SK-N-SH treated with all-trans-retinoic acid at 6 μM for 48 hours (cell line): Measurements from ENCODE around the gene CDCA7L.

Source experiments
- ATAC-seq: fragments of 200-7000 bp; cut with Tn5 transposase; 3 replicates; pipeline ENCODE4 v1.9.1; 2020; ENCODE audit warnings: mild to moderate bottlenecking, moderate library complexity
- ARNTL ChIP-seq: fragments of 450-650 bp; formaldehyde crosslinking; IDR thresholded peaks from 2 replicates; pipeline ENCODE4 v1.5.0; 2020; ENCODE audit warnings: low read depth, mild to moderate bottlenecking, moderate library complexity, borderline replicate concordance
- CSDC2 ChIP-seq: fragments of 250-450 bp; sonication (Bioruptor Pico); IDR thresholded peaks from 2 replicates; pipeline ENCODE4 v1.5.0; 2020; ENCODE audit warnings: mild to moderate bottlenecking, moderate library complexity
- ESRRG ChIP-seq: fragments of 250-450 bp; sonication (Bioruptor Pico); IDR thresholded peaks from 2 replicates; pipeline ENCODE4 v1.6.1; 2021; ENCODE audit warnings: mild to moderate bottlenecking
- GLIS3 ChIP-seq: fragments of 250-450 bp; sonication (Bioruptor Pico); IDR thresholded peaks from 2 replicates; pipeline ENCODE4 v1.5.0; 2020; ENCODE audit warnings: mild to moderate bottlenecking, moderate library complexity
- ISL1 ChIP-seq: fragments of 250-450 bp; sonication (Bioruptor Pico); IDR thresholded peaks from 2 replicates; pipeline ENCODE4 v2.1.2; 2022; ENCODE audit warnings: mild to moderate bottlenecking, moderate library complexity
- OSR1 ChIP-seq: fragments of 250-450 bp; sonication (Bioruptor Pico); IDR thresholded peaks from 2 replicates; pipeline ENCODE4 v1.8.0; 2022; ENCODE audit warnings: moderate library complexity, mild to moderate bottlenecking, inconsistent platforms
- PPARA ChIP-seq: fragments of 250-450 bp; sonication (Bioruptor Pico); IDR thresholded peaks from 2 replicates; pipeline ENCODE4 v1.5.0; 2020; ENCODE audit warnings: mild to moderate bottlenecking, borderline replicate concordance
- RARB ChIP-seq: fragments of 250-450 bp; sonication (Bioruptor Pico); IDR thresholded peaks from 2 replicates; pipeline ENCODE4 v1.8.0; 2021; ENCODE audit warnings: mild to moderate bottlenecking, moderate library complexity
- SNAI2 ChIP-seq: fragments of 250-450 bp; sonication (Bioruptor Pico); IDR thresholded peaks from 2 replicates; pipeline ENCODE4 v1.5.0; 2020; ENCODE audit warnings: mild to moderate bottlenecking, moderate library complexity
- TCF4 ChIP-seq: fragments of 250-450 bp; sonication (Bioruptor Pico); IDR thresholded peaks from 2 replicates; pipeline ENCODE4 v1.8.0; 2021; ENCODE audit warnings: mild to moderate bottlenecking, moderate library complexity, borderline replicate concordance
- TOX ChIP-seq: fragments of 250-450 bp; sonication (Bioruptor Pico); IDR thresholded peaks from 2 replicates; pipeline ENCODE4 v1.8.0; 2021; ENCODE audit warnings: mild to moderate bottlenecking, moderate library complexity, borderline replicate concordance
- ZC3H10 ChIP-seq: fragments of 250-450 bp; sonication (Bioruptor Pico); IDR thresholded peaks from 2 replicates; pipeline ENCODE4 v1.5.1; 2021; ENCODE audit warnings: mild to moderate bottlenecking, moderate library complexity
- ZFP30 ChIP-seq: fragments of 450-650 bp; formaldehyde crosslinking; IDR thresholded peaks from 2 replicates; pipeline ENCODE4 v1.5.0; 2022; ENCODE audit warnings: mild to moderate bottlenecking, moderate library complexity
- ZNF565 ChIP-seq: fragments of 450-650 bp; formaldehyde crosslinking; conservative IDR thresholded peaks from 2 replicates; pipeline ENCODE4 v1.5.0; 2020; ENCODE audit warnings: low read depth, mild to moderate bottlenecking, moderate library complexity
- ZNF8 ChIP-seq: fragments of 450-650 bp; formaldehyde crosslinking; IDR thresholded peaks from 2 replicates; pipeline ENCODE4 v1.5.0; 2020; ENCODE audit warnings: mild to moderate bottlenecking, moderate library complexity
- TF ChIP-seq, protein P1 (sequence below): fragments of 250-450 bp; sonication (Bioruptor Pico); IDR thresholded peaks from 2 replicates; pipeline ENCODE4 v1.8.0; 2021; ENCODE audit warnings: low read depth, mild to moderate bottlenecking, moderate library complexity, borderline replicate concordance
- TF ChIP-seq, protein P2 (sequence below): fragments of 250-450 bp; sonication (Bioruptor Pico); IDR thresholded peaks from 2 replicates; pipeline ENCODE4 v1.5.1; 2021; ENCODE audit warnings: mild to moderate bottlenecking, moderate library complexity
- TF ChIP-seq, protein P3 (sequence below): fragments of 250-450 bp; sonication (Bioruptor Pico); IDR thresholded peaks from 2 replicates; pipeline ENCODE4 v1.8.0; 2020; ENCODE audit warnings: mild to moderate bottlenecking, moderate library complexity, borderline replicate concordance
- TF ChIP-seq, protein P4 (sequence below): fragments of 250-450 bp; sonication (Bioruptor Pico); IDR thresholded peaks from 2 replicates; pipeline ENCODE4 v1.5.1; 2020; ENCODE audit warnings: low read depth, mild to moderate bottlenecking, moderate library complexity

CDCA7L gene

DNA sequence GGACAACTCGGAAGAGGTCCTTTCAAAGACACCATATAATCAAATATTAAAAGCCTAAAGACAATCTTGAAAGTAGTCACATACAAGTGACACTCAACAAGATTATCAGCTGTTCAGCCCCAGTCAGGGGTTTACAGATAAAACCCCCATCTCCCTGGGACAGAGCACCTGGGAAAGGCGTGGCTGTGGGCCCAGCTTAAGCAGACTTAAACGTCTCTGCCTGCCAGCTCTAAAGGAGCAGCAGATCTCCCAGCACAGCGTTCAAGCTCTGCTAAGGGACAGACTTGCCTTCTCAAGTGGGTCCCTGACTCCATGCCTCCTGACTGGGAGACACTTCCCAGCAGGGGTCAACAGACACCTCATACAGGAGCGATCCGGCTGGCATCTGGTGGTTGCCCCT, 18.0 kb downstream of the CDCA7L start:
- no peak for TF ChIP-seq ESRRG (CRISPR knock-in tag)
- TF ChIP-seq SNAI2 (CRISPR knock-in tag), result no peak
- TF ChIP-seq TOX (CRISPR knock-in tag), result no peak
- TF ChIP-seq ZFP30 (CRISPR knock-in tag), result no peak
- TF ChIP-seq, protein P1, sequence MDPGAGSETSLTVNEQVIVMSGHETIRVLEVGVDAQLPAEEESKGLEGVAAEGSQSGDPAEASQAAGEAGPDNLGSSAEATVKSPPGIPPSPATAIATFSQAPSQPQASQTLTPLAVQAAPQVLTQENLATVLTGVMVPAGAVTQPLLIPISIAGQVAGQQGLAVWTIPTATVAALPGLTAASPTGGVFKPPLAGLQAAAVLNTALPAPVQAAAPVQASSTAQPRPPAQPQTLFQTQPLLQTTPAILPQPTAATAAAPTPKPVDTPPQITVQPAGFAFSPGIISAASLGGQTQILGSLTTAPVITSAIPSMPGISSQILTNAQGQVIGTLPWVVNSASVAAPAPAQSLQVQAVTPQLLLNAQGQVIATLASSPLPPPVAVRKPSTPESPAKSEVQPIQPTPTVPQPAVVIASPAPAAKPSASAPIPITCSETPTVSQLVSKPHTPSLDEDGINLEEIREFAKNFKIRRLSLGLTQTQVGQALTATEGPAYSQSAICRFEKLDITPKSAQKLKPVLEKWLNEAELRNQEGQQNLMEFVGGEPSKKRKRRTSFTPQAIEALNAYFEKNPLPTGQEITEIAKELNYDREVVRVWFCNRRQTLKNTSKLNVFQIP (CRISPR knock-in tag), result no peak
- TF ChIP-seq ZNF8, result no peak
- TF ChIP-seq, protein P2, sequence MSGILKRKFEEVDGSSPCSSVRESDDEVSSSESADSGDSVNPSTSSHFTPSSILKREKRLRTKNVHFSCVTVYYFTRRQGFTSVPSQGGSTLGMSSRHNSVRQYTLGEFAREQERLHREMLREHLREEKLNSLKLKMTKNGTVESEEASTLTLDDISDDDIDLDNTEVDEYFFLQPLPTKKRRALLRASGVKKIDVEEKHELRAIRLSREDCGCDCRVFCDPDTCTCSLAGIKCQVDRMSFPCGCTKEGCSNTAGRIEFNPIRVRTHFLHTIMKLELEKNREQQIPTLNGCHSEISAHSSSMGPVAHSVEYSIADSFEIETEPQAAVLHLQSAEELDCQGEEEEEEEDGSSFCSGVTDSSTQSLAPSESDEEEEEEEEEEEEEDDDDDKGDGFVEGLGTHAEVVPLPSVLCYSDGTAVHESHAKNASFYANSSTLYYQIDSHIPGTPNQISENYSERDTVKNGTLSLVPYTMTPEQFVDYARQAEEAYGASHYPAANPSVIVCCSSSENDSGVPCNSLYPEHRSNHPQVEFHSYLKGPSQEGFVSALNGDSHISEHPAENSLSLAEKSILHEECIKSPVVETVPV, result no peak
- TF ChIP-seq CSDC2, result no peak
- no peak for TF ChIP-seq ZNF565 (CRISPR knock-in tag)
- TF ChIP-seq, protein P3, sequence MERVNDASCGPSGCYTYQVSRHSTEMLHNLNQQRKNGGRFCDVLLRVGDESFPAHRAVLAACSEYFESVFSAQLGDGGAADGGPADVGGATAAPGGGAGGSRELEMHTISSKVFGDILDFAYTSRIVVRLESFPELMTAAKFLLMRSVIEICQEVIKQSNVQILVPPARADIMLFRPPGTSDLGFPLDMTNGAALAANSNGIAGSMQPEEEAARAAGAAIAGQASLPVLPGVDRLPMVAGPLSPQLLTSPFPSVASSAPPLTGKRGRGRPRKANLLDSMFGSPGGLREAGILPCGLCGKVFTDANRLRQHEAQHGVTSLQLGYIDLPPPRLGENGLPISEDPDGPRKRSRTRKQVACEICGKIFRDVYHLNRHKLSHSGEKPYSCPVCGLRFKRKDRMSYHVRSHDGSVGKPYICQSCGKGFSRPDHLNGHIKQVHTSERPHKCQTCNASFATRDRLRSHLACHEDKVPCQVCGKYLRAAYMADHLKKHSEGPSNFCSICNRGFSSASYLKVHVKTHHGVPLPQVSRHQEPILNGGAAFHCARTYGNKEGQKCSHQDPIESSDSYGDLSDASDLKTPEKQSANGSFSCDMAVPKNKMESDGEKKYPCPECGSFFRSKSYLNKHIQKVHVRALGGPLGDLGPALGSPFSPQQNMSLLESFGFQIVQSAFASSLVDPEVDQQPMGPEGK (CRISPR knock-in tag), result no peak
- no peak for ATAC-seq

DNA sequence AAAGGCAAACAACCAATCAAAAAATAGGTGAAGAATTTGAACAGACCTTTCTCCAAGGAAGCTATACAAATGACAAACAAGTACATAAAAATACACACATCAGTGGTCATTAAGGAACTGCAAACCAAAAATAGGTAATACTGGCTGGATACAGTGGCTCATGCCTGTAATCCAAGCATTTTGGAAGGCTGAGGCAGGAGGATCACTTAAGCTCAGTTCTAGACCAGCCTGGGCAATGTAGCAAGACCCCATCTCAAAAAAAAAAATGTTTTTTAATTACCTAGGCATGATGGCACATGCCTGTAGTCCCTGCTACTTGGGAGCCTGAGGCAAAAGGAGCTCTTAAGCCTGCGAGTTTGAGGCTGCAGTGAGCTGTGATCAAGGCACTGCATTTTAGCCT, 19.3 kb downstream of the CDCA7L start:
- ATAC-seq, result no peak
- TF ChIP-seq, protein P2, result no peak
- no peak for TF ChIP-seq ISL1 (CRISPR knock-in tag)
- no peak for TF ChIP-seq ARNTL
- TF ChIP-seq SNAI2 (CRISPR knock-in tag), result no peak
- no peak for TF ChIP-seq TOX (CRISPR knock-in tag)
- TF ChIP-seq GLIS3, result no peak
- TF ChIP-seq, protein P1 (CRISPR knock-in tag), result no peak
- TF ChIP-seq, protein P3 (CRISPR knock-in tag), result no peak
- no peak for TF ChIP-seq RARB (CRISPR knock-in tag)
- TF ChIP-seq ZC3H10 (CRISPR knock-in tag), result no peak
- no peak for TF ChIP-seq OSR1 (CRISPR knock-in tag)
- no peak for TF ChIP-seq ZNF565 (CRISPR knock-in tag)
- no peak for TF ChIP-seq PPARA (CRISPR knock-in tag)
- no peak for TF ChIP-seq CSDC2

DNA sequence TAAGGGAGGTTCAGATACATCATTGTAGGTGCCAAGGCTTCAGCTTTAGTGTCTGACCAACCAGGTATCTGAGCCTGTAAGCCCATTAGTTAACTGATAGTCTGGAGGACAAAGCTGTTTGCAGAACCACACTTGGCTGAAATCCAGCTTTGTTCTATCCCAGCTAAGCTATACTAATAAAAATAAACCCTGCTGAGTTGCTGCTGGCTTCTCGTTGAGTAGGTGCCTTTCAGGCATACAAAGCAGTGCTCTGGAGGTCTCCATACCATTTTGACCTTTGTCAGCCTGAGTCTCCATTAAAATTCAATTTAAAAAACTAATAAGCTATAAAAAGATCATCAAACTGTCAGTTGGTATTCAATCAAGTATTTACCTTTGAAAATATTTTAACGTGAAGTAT, 22.0 kb downstream of the CDCA7L start:
- TF ChIP-seq TCF4 (CRISPR knock-in tag), result no peak
- TF ChIP-seq ESRRG (CRISPR knock-in tag), result no peak
- no peak for TF ChIP-seq ISL1 (CRISPR knock-in tag)
- TF ChIP-seq ZNF565 (CRISPR knock-in tag), result no peak
- TF ChIP-seq, protein P2, result no peak
- TF ChIP-seq, protein P4, sequence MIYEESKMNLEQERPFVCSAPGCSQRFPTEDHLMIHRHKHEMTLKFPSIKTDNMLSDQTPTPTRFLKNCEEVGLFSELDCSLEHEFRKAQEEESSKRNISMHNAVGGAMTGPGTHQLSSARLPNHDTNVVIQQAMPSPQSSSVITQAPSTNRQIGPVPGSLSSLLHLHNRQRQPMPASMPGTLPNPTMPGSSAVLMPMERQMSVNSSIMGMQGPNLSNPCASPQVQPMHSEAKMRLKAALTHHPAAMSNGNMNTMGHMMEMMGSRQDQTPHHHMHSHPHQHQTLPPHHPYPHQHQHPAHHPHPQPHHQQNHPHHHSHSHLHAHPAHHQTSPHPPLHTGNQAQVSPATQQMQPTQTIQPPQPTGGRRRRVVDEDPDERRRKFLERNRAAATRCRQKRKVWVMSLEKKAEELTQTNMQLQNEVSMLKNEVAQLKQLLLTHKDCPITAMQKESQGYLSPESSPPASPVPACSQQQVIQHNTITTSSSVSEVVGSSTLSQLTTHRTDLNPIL, result no peak
- no peak for TF ChIP-seq ZNF8
- TF ChIP-seq PPARA (CRISPR knock-in tag), result no peak
- ATAC-seq, result no peak
